Trophoblast cell (in vitro differentiated cells and primary cell): ENCODE data around the gene PRDM16.

Experiments
- DNase-seq, 2 donors: peaks; one replicate each; pipeline ENCODE4 v3.0.0-alpha.2; 2016
- H2AFZ ChIP-seq: 2 replicates; pipeline ENCODE4 v1.6.1; 2013; ENCODE audit warnings: low read length, moderate library complexity, mild to moderate bottlenecking; ENCODE audit not compliant: insufficient read depth, poor library complexity
- H2AK5ac ChIP-seq: 2 replicates; pipeline ENCODE4 v1.6.1; 2013; ENCODE audit warnings: mild to moderate bottlenecking, low read length
- H2BK120ac ChIP-seq: 2 replicates; pipeline ENCODE4 v1.6.1; 2013; ENCODE audit warnings: low read length, mild to moderate bottlenecking, moderate library complexity; ENCODE audit not compliant: insufficient read depth, poor library complexity
- H2BK12ac ChIP-seq: 2 replicates; pipeline ENCODE4 v1.6.1; 2013; ENCODE audit warnings: mild to moderate bottlenecking, low read length, moderate library complexity
- H2BK5ac ChIP-seq: 2 replicates; pipeline ENCODE4 v1.6.1; 2013; ENCODE audit warnings: low read length, low read depth, moderate library complexity, mild to moderate bottlenecking; ENCODE audit not compliant: poor library complexity
- H3K14ac ChIP-seq: 2 replicates; pipeline ENCODE4 v1.6.1; 2013; ENCODE audit warnings: mild to moderate bottlenecking, low read length
- H3K18ac ChIP-seq: 2 replicates; pipeline ENCODE4 v1.6.1; 2013; ENCODE audit warnings: mild to moderate bottlenecking, low read length
- H3K23ac ChIP-seq: 2 replicates; pipeline ENCODE4 v1.6.1; 2013; ENCODE audit warnings: low read length
- H3K27ac ChIP-seq: 2 replicates; pipeline ENCODE4 v1.5.1; 2013; ENCODE audit warnings: low read depth, mild to moderate bottlenecking, inconsistent platforms, low read length, moderate library complexity
- H3K27me3 ChIP-seq: 2 replicates; pipeline ENCODE4 v1.6.1; 2013; ENCODE audit warnings: inconsistent platforms, mild to moderate bottlenecking, low read length, moderate library complexity; ENCODE audit not compliant: insufficient read depth
- H3K36me3 ChIP-seq, 2 experiments: 1 replicate in 1 of 2; 2 replicates in 1 of 2; pipeline ENCODE4 v1.6.1; 2013; ENCODE audit warnings: low read length in 2 of 2, mild to moderate bottlenecking in 2 of 2, moderate library complexity in 1 of 2; ENCODE audit not compliant: insufficient read depth in 2 of 2, control insufficient read depth in 1 of 2
- H3K4ac ChIP-seq: 2 replicates; pipeline ENCODE4 v1.6.1; 2013; ENCODE audit warnings: low read depth, mild to moderate bottlenecking, low read length, moderate library complexity
- H3K4me1 ChIP-seq, 2 experiments: 1 replicate in 1 of 2; 2 replicates in 1 of 2; pipeline ENCODE4 v1.6.1; 2013; ENCODE audit warnings: low read length in 2 of 2, mild to moderate bottlenecking in 2 of 2, moderate library complexity in 1 of 2; ENCODE audit not compliant: insufficient read depth in 2 of 2, control insufficient read depth in 1 of 2
- H3K4me2 ChIP-seq: 2 replicates; pipeline ENCODE4 v1.6.1; 2013; ENCODE audit warnings: inconsistent platforms, mild to moderate bottlenecking, low read length, moderate library complexity
- H3K4me3 ChIP-seq: 2 replicates; pipeline ENCODE4 v1.5.1; 2013; ENCODE audit warnings: mild to moderate bottlenecking, low read depth, low read length, inconsistent platforms
- H3K79me1 ChIP-seq: one replicate; pipeline ENCODE4 v1.6.1; 2013; ENCODE audit warnings: low read length
- H3K79me2 ChIP-seq: 2 replicates; pipeline ENCODE4 v1.6.1; 2013; ENCODE audit warnings: low read length, mild to moderate bottlenecking; ENCODE audit not compliant: control insufficient read depth, insufficient read depth, poor library complexity
- H3K9ac ChIP-seq: 2 replicates; pipeline ENCODE4 v1.6.1; 2013; ENCODE audit warnings: mild to moderate bottlenecking, low read length
- H3K9me3 ChIP-seq: 2 replicates; pipeline ENCODE4 v1.6.1; 2013; ENCODE audit warnings: low read depth, mild to moderate bottlenecking, control low read depth, inconsistent platforms, low read length; ENCODE audit not compliant: insufficient read depth
- H4K12ac ChIP-seq: 2 replicates; pipeline ENCODE4 v1.6.1; 2013; ENCODE audit warnings: low read depth, mild to moderate bottlenecking, low read length, moderate library complexity
- H4K8ac ChIP-seq: 2 replicates; pipeline ENCODE4 v1.6.1; 2013; ENCODE audit warnings: low read depth, mild to moderate bottlenecking, low read length, moderate library complexity
- H4K91ac ChIP-seq: one replicate; pipeline ENCODE4 v1.6.1; 2013; ENCODE audit warnings: low read depth, mild to moderate bottlenecking, low read length, moderate library complexity
- WGBS: extraction: QIAGEN DNeasy Blood & Tissue Kit; methylation state at CpG from one replicate; pipeline ENCODE4 v1.1.7; 2013; ENCODE audit warnings: missing lambda C conversion rate; ENCODE audit not compliant: insufficient read length, insufficient coverage; ENCODE audit errors: extremely low coverage; 5-methylcytosine and 5-hydroxymethylcytosine counted together

PRDM16 gene

GRCh38 chr1:3432306-3432705 lies 363.3 kb downstream of the PRDM16 start:
- Histone ChIP-seq H3K36me3 (no peaks in the 10 kb centered on the region), H3K79me2 (no peaks in the 10 kb centered on the region), H2AFZ (no peak overlapping the region), H3K27ac (no peak overlapping the region), H3K4me2 (no peak overlapping the region), H4K8ac (no peak overlapping the region), H2BK120ac (no peak overlapping the region), H3K9me3 (no peaks in the 10 kb centered on the region), H2BK12ac (no peak overlapping the region), H3K4me3 (no peak overlapping the region), H2AK5ac (no peak overlapping the region), H3K14ac (no peak overlapping the region), H3K79me1 (no peaks in the 10 kb centered on the region), H3K4me1 (no peaks in the 10 kb centered on the region), H3K9ac (no peak overlapping the region), H4K12ac (no peak overlapping the region), H2BK5ac (no peak overlapping the region), H3K18ac (no peak overlapping the region), H3K4ac (no peak overlapping the region), H3K27me3 (no peaks in the 10 kb centered on the region), H4K91ac (no peak overlapping the region), H3K23ac (no peak overlapping the region)
- no CpG with 5 or more reads among the region's 15 CpGs for WGBS
- peak; percentile 43 to 80 for DNase-seq

GRCh38 chr1:3433076-3433475 lies 364.1 kb downstream of the PRDM16 start:
- H3K27ac ChIP-seq = no peak overlapping the region
- no peak overlapping the region for H4K12ac ChIP-seq
- no peak overlapping the region for H2BK5ac ChIP-seq
- no peaks in the 10 kb centered on the region for H3K36me3 ChIP-seq
- no peak overlapping the region for H3K4me3 ChIP-seq
- no peak overlapping the region for H3K23ac ChIP-seq
- H2BK120ac ChIP-seq = no peak overlapping the region
- H3K9me3 ChIP-seq = no peaks in the 10 kb centered on the region
- H2AFZ ChIP-seq = no peak overlapping the region
- H3K79me1 ChIP-seq = no peaks in the 10 kb centered on the region
- H3K79me2 ChIP-seq = no peaks in the 10 kb centered on the region
- DNase-seq = no peak
- WGBS = no CpG with 5 or more reads among the region's 14 CpGs
- no peaks in the 10 kb centered on the region for H3K27me3 ChIP-seq
- H3K9ac ChIP-seq = no peak overlapping the region
- no peak overlapping the region for H3K4me2 ChIP-seq
- no peak overlapping the region for H4K91ac ChIP-seq
- H3K18ac ChIP-seq = no peak overlapping the region
- no peak overlapping the region for H3K4ac ChIP-seq
- H2BK12ac ChIP-seq = no peak overlapping the region
- H3K14ac ChIP-seq = no peak overlapping the region
- H4K8ac ChIP-seq = no peak overlapping the region
- no peak overlapping the region for H2AK5ac ChIP-seq
- no peaks in the 10 kb centered on the region for H3K4me1 ChIP-seq

GRCh38 chr1:3433596-3434320 lies 364.8 kb downstream of the PRDM16 start:
- no peak for DNase-seq
- H3K4me3 ChIP-seq = no peak overlapping the region
- no peaks in the 10 kb centered on the region for H3K79me1 ChIP-seq
- H3K4me2 ChIP-seq = no peak overlapping the region
- H3K36me3 ChIP-seq = no peaks in the 10 kb centered on the region
- no peak overlapping the region for H3K14ac ChIP-seq
- H2AFZ ChIP-seq = no peak overlapping the region
- no peak overlapping the region for H4K8ac ChIP-seq
- WGBS = no CpG with 5 or more reads among the region's 31 CpGs
- H3K9me3 ChIP-seq = no peaks in the 10 kb centered on the region
- no peak overlapping the region for H2BK5ac ChIP-seq
- H3K27ac ChIP-seq = no peak overlapping the region
- no peaks in the 10 kb centered on the region for H3K4me1 ChIP-seq
- no peak overlapping the region for H2BK120ac ChIP-seq
- H3K4ac ChIP-seq = no peak overlapping the region
- H3K23ac ChIP-seq = no peak overlapping the region
- H4K91ac ChIP-seq = no peak overlapping the region
- no peak overlapping the region for H4K12ac ChIP-seq
- H3K9ac ChIP-seq = no peak overlapping the region
- no peaks in the 10 kb centered on the region for H3K27me3 ChIP-seq
- no peaks in the 10 kb centered on the region for H3K79me2 ChIP-seq
- H2BK12ac ChIP-seq = no peak overlapping the region
- H2AK5ac ChIP-seq = no peak overlapping the region
- H3K18ac ChIP-seq = no peak overlapping the region

- Histone ChIP-seq H4K12ac (no peak overlapping the region), H3K27ac (no peak overlapping the region), H3K23ac (no peak overlapping the region), H3K4ac (no peak overlapping the region), H3K27me3 (no peaks in the 10 kb centered on the region), H3K9ac (no peak overlapping the region), H3K4me2 (no peak overlapping the region), H3K4me1 (no peaks in the 10 kb centered on the region), H3K79me1 (no peaks in the 10 kb centered on the region), H3K9me3 (no peaks in the 10 kb centered on the region), H2AK5ac (no peak overlapping the region), H2BK120ac (no peak overlapping the region), H4K91ac (no peak overlapping the region), H3K4me3 (no peak overlapping the region), H3K14ac (no peak overlapping the region), H3K18ac (no peak overlapping the region), H4K8ac (no peak overlapping the region), H2BK12ac (no peak overlapping the region), H3K79me2 (no peaks in the 10 kb centered on the region), H2AFZ (no peak overlapping the region), H3K36me3 (no peaks in the 10 kb centered on the region), H2BK5ac (no peak overlapping the region)
- no CpG with 5 or more reads among the region's 40 CpGs for WGBS
- peak in 1 of 2 donors; percentile 8 for DNase-seq
Observed at GRCh38 chr1:3434406-3435110, 365.6 kb downstream of the PRDM16 start.
